SK-N-SH treated with all-trans-retinoic acid at 6 μM for 48 hours (cell line): ENCODE results near the gene GPR161.

Experiments used
- ATAC-seq: fragments of 200-7000 bp; cut with Tn5 transposase; 3 replicates; pipeline ENCODE4 v1.9.1; 2020; ENCODE audit warnings: mild to moderate bottlenecking, moderate library complexity
- ARNTL ChIP-seq: fragments of 450-650 bp; formaldehyde crosslinking; IDR thresholded peaks from 2 replicates; pipeline ENCODE4 v1.5.0; 2020; ENCODE audit warnings: low read depth, mild to moderate bottlenecking, moderate library complexity, borderline replicate concordance
- BACH2 ChIP-seq: fragments of 250-450 bp; sonication (Bioruptor Pico); IDR thresholded peaks from 2 replicates; pipeline ENCODE4 v1.9.0; 2021; ENCODE audit warnings: mild to moderate bottlenecking, borderline replicate concordance
- CREB5 ChIP-seq: fragments of 250-450 bp; sonication (Bioruptor Pico); IDR thresholded peaks from 2 replicates; pipeline ENCODE4 v1.5.1; 2020; ENCODE audit warnings: low read depth, mild to moderate bottlenecking, moderate library complexity
- CSDC2 ChIP-seq: fragments of 250-450 bp; sonication (Bioruptor Pico); IDR thresholded peaks from 2 replicates; pipeline ENCODE4 v1.5.0; 2020; ENCODE audit warnings: mild to moderate bottlenecking, moderate library complexity
- ESRRG ChIP-seq: fragments of 250-450 bp; sonication (Bioruptor Pico); IDR thresholded peaks from 2 replicates; pipeline ENCODE4 v1.6.1; 2021; ENCODE audit warnings: mild to moderate bottlenecking
- GLIS3 ChIP-seq: fragments of 250-450 bp; sonication (Bioruptor Pico); IDR thresholded peaks from 2 replicates; pipeline ENCODE4 v1.5.0; 2020; ENCODE audit warnings: mild to moderate bottlenecking, moderate library complexity
- ISL1 ChIP-seq: fragments of 250-450 bp; sonication (Bioruptor Pico); IDR thresholded peaks from 2 replicates; pipeline ENCODE4 v2.1.2; 2022; ENCODE audit warnings: mild to moderate bottlenecking, moderate library complexity
- OSR1 ChIP-seq: fragments of 250-450 bp; sonication (Bioruptor Pico); IDR thresholded peaks from 2 replicates; pipeline ENCODE4 v1.8.0; 2022; ENCODE audit warnings: moderate library complexity, mild to moderate bottlenecking, inconsistent platforms
- PATZ1 ChIP-seq: fragments of 250-450 bp; sonication (Bioruptor Pico); IDR thresholded peaks from 2 replicates; pipeline ENCODE4 v1.8.0; 2020; ENCODE audit warnings: mild to moderate bottlenecking, moderate library complexity, borderline replicate concordance
- PPARA ChIP-seq: fragments of 250-450 bp; sonication (Bioruptor Pico); IDR thresholded peaks from 2 replicates; pipeline ENCODE4 v1.5.0; 2020; ENCODE audit warnings: mild to moderate bottlenecking, borderline replicate concordance
- RARB ChIP-seq: fragments of 250-450 bp; sonication (Bioruptor Pico); IDR thresholded peaks from 2 replicates; pipeline ENCODE4 v1.8.0; 2021; ENCODE audit warnings: mild to moderate bottlenecking, moderate library complexity
- SNAI2 ChIP-seq: fragments of 250-450 bp; sonication (Bioruptor Pico); IDR thresholded peaks from 2 replicates; pipeline ENCODE4 v1.5.0; 2020; ENCODE audit warnings: mild to moderate bottlenecking, moderate library complexity
- TCF4 ChIP-seq: fragments of 250-450 bp; sonication (Bioruptor Pico); IDR thresholded peaks from 2 replicates; pipeline ENCODE4 v1.8.0; 2021; ENCODE audit warnings: mild to moderate bottlenecking, moderate library complexity, borderline replicate concordance
- TOX ChIP-seq: fragments of 250-450 bp; sonication (Bioruptor Pico); IDR thresholded peaks from 2 replicates; pipeline ENCODE4 v1.8.0; 2021; ENCODE audit warnings: mild to moderate bottlenecking, moderate library complexity, borderline replicate concordance
- TSHZ2 ChIP-seq: fragments of 250-450 bp; sonication (Bioruptor Pico); IDR thresholded peaks from 2 replicates; pipeline ENCODE4 v1.5.0; 2020; ENCODE audit warnings: mild to moderate bottlenecking, moderate library complexity
- ZC3H10 ChIP-seq: fragments of 250-450 bp; sonication (Bioruptor Pico); IDR thresholded peaks from 2 replicates; pipeline ENCODE4 v1.5.1; 2021; ENCODE audit warnings: mild to moderate bottlenecking, moderate library complexity
- ZFP3 ChIP-seq: fragments of 250-450 bp; sonication (Bioruptor Pico); IDR thresholded peaks from 2 replicates; pipeline ENCODE4 v1.5.0; 2020; ENCODE audit warnings: mild to moderate bottlenecking, moderate library complexity
- ZFP30 ChIP-seq: fragments of 450-650 bp; formaldehyde crosslinking; IDR thresholded peaks from 2 replicates; pipeline ENCODE4 v1.5.0; 2022; ENCODE audit warnings: mild to moderate bottlenecking, moderate library complexity
- ZNF565 ChIP-seq: fragments of 450-650 bp; formaldehyde crosslinking; conservative IDR thresholded peaks from 2 replicates; pipeline ENCODE4 v1.5.0; 2020; ENCODE audit warnings: low read depth, mild to moderate bottlenecking, moderate library complexity
- ZNF70 ChIP-seq: fragments of 450-650 bp; formaldehyde crosslinking; IDR thresholded peaks from 2 replicates; pipeline ENCODE4 v1.5.0; 2020; ENCODE audit warnings: mild to moderate bottlenecking, moderate library complexity
- ZNF8 ChIP-seq: fragments of 450-650 bp; formaldehyde crosslinking; IDR thresholded peaks from 2 replicates; pipeline ENCODE4 v1.5.0; 2020; ENCODE audit warnings: mild to moderate bottlenecking, moderate library complexity
- TF ChIP-seq, protein P1 (sequence below): fragments of 250-450 bp; sonication (Bioruptor Pico); IDR thresholded peaks from 2 replicates; pipeline ENCODE4 v1.5.1; 2021; ENCODE audit warnings: mild to moderate bottlenecking, moderate library complexity
- TF ChIP-seq, protein P2 (sequence below): fragments of 250-450 bp; sonication (Bioruptor Pico); IDR thresholded peaks from 2 replicates; pipeline ENCODE4 v1.8.0; 2021; ENCODE audit warnings: low read depth, mild to moderate bottlenecking, moderate library complexity, borderline replicate concordance

GPR161 gene

GRCh38 chr1:168032029-168032428 is 104.7 kb downstream of the GPR161 start:
- no peak for TF ChIP-seq PPARA (CRISPR knock-in tag)
- TF ChIP-seq ISL1, result no peak
- TF ChIP-seq CREB5, result no peak
- no peak for TF ChIP-seq TCF4 (CRISPR knock-in tag)
- no peak for TF ChIP-seq ARNTL (CRISPR knock-in tag)
- TF ChIP-seq GLIS3 (CRISPR knock-in tag), result no peak
- TF ChIP-seq SNAI2, result no peak
- ATAC-seq, result no peak

GRCh38 chr1:168031627-168032026 is 105.1 kb downstream of the GPR161 start:
- TF ChIP-seq CREB5, result no peak
- TF ChIP-seq ISL1, result no peak
- TF ChIP-seq ARNTL (CRISPR knock-in tag), result no peak
- no peak for TF ChIP-seq PATZ1 (CRISPR knock-in tag)
- no peak for TF ChIP-seq ZC3H10
- TF ChIP-seq PPARA (CRISPR knock-in tag), result no peak
- TF ChIP-seq TOX (CRISPR knock-in tag), result no peak
- no peak for TF ChIP-seq ZFP30
- no peak for TF ChIP-seq GLIS3 (CRISPR knock-in tag)
- TF ChIP-seq CSDC2 (CRISPR knock-in tag), result no peak
- TF ChIP-seq ZFP3 (CRISPR knock-in tag), result no peak
- TF ChIP-seq BACH2 (CRISPR knock-in tag), result no peak
- TF ChIP-seq TSHZ2 (CRISPR knock-in tag), result no peak
- TF ChIP-seq ZNF8, result no peak
- TF ChIP-seq TCF4 (CRISPR knock-in tag), result no peak
- TF ChIP-seq OSR1 (CRISPR knock-in tag), result no peak
- no peak for TF ChIP-seq ZNF70 (CRISPR knock-in tag)
- no peak for TF ChIP-seq ESRRG (CRISPR knock-in tag)
- TF ChIP-seq, protein P1, sequence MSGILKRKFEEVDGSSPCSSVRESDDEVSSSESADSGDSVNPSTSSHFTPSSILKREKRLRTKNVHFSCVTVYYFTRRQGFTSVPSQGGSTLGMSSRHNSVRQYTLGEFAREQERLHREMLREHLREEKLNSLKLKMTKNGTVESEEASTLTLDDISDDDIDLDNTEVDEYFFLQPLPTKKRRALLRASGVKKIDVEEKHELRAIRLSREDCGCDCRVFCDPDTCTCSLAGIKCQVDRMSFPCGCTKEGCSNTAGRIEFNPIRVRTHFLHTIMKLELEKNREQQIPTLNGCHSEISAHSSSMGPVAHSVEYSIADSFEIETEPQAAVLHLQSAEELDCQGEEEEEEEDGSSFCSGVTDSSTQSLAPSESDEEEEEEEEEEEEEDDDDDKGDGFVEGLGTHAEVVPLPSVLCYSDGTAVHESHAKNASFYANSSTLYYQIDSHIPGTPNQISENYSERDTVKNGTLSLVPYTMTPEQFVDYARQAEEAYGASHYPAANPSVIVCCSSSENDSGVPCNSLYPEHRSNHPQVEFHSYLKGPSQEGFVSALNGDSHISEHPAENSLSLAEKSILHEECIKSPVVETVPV (CRISPR knock-in tag), result no peak
- TF ChIP-seq, protein P2, sequence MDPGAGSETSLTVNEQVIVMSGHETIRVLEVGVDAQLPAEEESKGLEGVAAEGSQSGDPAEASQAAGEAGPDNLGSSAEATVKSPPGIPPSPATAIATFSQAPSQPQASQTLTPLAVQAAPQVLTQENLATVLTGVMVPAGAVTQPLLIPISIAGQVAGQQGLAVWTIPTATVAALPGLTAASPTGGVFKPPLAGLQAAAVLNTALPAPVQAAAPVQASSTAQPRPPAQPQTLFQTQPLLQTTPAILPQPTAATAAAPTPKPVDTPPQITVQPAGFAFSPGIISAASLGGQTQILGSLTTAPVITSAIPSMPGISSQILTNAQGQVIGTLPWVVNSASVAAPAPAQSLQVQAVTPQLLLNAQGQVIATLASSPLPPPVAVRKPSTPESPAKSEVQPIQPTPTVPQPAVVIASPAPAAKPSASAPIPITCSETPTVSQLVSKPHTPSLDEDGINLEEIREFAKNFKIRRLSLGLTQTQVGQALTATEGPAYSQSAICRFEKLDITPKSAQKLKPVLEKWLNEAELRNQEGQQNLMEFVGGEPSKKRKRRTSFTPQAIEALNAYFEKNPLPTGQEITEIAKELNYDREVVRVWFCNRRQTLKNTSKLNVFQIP (CRISPR knock-in tag), result no peak
- TF ChIP-seq, all 23 proteins: peak for 0
- ATAC-seq, result no peak

- no peak for ATAC-seq
- TF ChIP-seq ARNTL (CRISPR knock-in tag) (no peak), ISL1 (no peak), ZFP3 (CRISPR knock-in tag) (no peak), BACH2 (CRISPR knock-in tag) (no peak), ZNF8 (no peak), RARB (no peak), SNAI2 (no peak), OSR1 (CRISPR knock-in tag) (no peak), PATZ1 (CRISPR knock-in tag) (no peak), ZNF70 (CRISPR knock-in tag) (no peak), CSDC2 (CRISPR knock-in tag) (no peak), ZNF565 (CRISPR knock-in tag) (no peak)
- TF ChIP-seq, protein P2 (CRISPR knock-in tag), result no peak
These were observed 105.5 kb downstream of the GPR161 start for GRCh38 chr1:168031198-168031597.
